NCI-H1105 (cell line): Measurements from ENCODE around the gene FLNC.

ENCODE experiments used
- DNase-seq: peaks from one replicate; lab custom pipeline; 2025; lab: John Stamatoyannopoulos, UW

Gene FLNC

GRCh38 chr7:128833148-128833945 lies 3.1 kb downstream of the FLNC start:
- no peak for DNase-seq

- no peak for DNase-seq
Measured at GRCh38 chr7:128833946-128834325, 3.7 kb downstream of the FLNC start.

GRCh38 chr7:128835231-128835751 lies 5.1 kb downstream of the FLNC start:
- no peak for DNase-seq

GRCh38 chr7:128835790-128836641 lies 5.8 kb downstream of the FLNC start:
- DNase-seq: no peak

GRCh38 chr7:128836729-128837348 lies 6.6 kb downstream of the FLNC start:
- DNase-seq: no peak

GRCh38 chr7:128837521-128837921 lies 7.3 kb downstream of the FLNC start:
- DNase-seq: no peak

- no peak for DNase-seq
Measured at GRCh38 chr7:128838109-128838779, 8.0 kb downstream of the FLNC start.

GRCh38 chr7:128838981-128839731 lies 8.9 kb downstream of the FLNC start:
- no peak for DNase-seq

- no peak for DNase-seq
Measured at GRCh38 chr7:128839751-128840177, 9.6 kb downstream of the FLNC start.

- no peak for DNase-seq
Measured at GRCh38 chr7:128840326-128841170, 10.3 kb downstream of the FLNC start.

- DNase-seq: no peak
Measured at GRCh38 chr7:128841171-128841690, 11.0 kb downstream of the FLNC start.

GRCh38 chr7:128841921-128842673 lies 11.9 kb downstream of the FLNC start:
- DNase-seq: no peak

- DNase-seq: no peak
Measured at GRCh38 chr7:128842674-128843641, 12.8 kb downstream of the FLNC start.

- DNase-seq: no peak
Measured at GRCh38 chr7:128843938-128844621, 13.9 kb downstream of the FLNC start.

GRCh38 chr7:128844777-128845311 lies 14.6 kb downstream of the FLNC start:
- no peak for DNase-seq

GRCh38 chr7:128845475-128845874 lies 15.3 kb downstream of the FLNC start:
- DNase-seq: no peak

- DNase-seq: no peak
Measured at GRCh38 chr7:128845987-128846386, 15.8 kb downstream of the FLNC start.
